Thymus (tissue), 11 donors: Measurements from ENCODE around the gene FKBP10. TPM values are rescaled to one million over a fixed set of nuclear protein-coding genes. Genes with fewer than 3 reads are reported as not detected.

Experiments used
- DNase-seq, 9 donors: peaks; one replicate each; pipeline ENCODE4 v3.0.0-alpha.2; 2013; ENCODE audit warnings: low spot score in 9 of 9, low read depth in 6 of 9, missing footprints in 1 of 9
- H3K27ac ChIP-seq, 2 donors: one replicate each; pipeline ENCODE4 v1.5.1; 2013; ENCODE audit warnings: control low read depth in 1 of 2, low read depth in 1 of 2, low read length in 1 of 2, mild to moderate bottlenecking in 1 of 2, moderate library complexity in 1 of 2
- H3K27me3 ChIP-seq, 2 donors: one replicate each; pipeline ENCODE4 v1.5.1; 2013; ENCODE audit warnings: low read length in 1 of 2; ENCODE audit not compliant: control insufficient read depth in 2 of 2, insufficient read depth in 1 of 2
- H3K36me3 ChIP-seq, 2 donors: one replicate each; pipeline ENCODE4 v1.5.1; 2013; ENCODE audit warnings: low read length in 1 of 2, mild to moderate bottlenecking in 1 of 2, moderate library complexity in 1 of 2; ENCODE audit not compliant: control insufficient read depth in 2 of 2, insufficient read depth in 2 of 2
- H3K4me1 ChIP-seq, 2 donors: one replicate each; pipeline ENCODE4 v1.5.1; 2013; ENCODE audit warnings: low read length in 2 of 2; ENCODE audit not compliant: control insufficient read depth in 2 of 2, insufficient read depth in 2 of 2
- H3K4me3 ChIP-seq, 2 donors: one replicate each; pipeline ENCODE4 v1.5.1; 2013; ENCODE audit warnings: low read length in 2 of 2, control low read depth in 1 of 2, mild to moderate bottlenecking in 1 of 2
- H3K9me3 ChIP-seq, 2 donors: one replicate each; pipeline ENCODE4 v1.5.1; 2013; ENCODE audit warnings: low read length in 1 of 2, mild to moderate bottlenecking in 1 of 2; ENCODE audit not compliant: control insufficient read depth in 2 of 2, insufficient read depth in 1 of 2
- whole genome bisulfite sequencing: extraction: QIAGEN DNeasy Blood & Tissue Kit; methylation state at CpG from one replicate; pipeline ENCODE4 v1.1.7; 2013; 5-methylcytosine and 5-hydroxymethylcytosine counted together
- polyA plus RNA-seq: library from polyadenylated mRNA; stranded (reverse); fragments of 200-250 nt; gene quantifications from one replicate; pipeline ENCODE4 v1.2.3, GENCODE V29; 2013
- total RNA-seq: library from RNA; stranded (reverse); fragments of 120-200 nt; gene quantifications from one replicate; pipeline ENCODE4 v1.2.4, GENCODE V29; 2013
- donor health status: healthy.

The FKBP10 gene
- total and polyA plus RNA-seq, 2 donors: 9.1 to 9.6 TPM

DNA sequence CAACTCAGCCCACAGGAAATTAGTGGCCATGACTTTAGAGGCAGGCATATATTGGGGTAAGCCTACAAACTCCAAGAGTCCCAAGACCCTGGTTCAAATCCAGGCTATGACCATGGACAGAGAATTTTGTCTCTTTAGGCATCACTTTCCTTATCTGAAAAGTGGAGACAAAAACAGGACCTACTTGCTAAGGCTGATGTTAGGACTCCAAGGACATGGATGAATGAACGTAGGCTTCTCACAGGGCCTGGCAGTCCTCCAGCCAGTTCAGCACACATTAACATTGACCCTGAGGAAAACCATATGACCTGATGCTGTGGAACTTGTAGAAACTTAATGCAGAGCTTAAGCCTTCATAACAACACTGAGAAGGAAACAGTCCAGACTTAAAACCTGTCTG lies 1.4 kb downstream of the FKBP10 start:
- no peaks in the 10 kb centered on the region for H3K36me3 ChIP-seq
- peaks cover 9 to 14% of the 10 kb centered on the region in 2 donors for H3K4me1 ChIP-seq
- H3K27ac ChIP-seq: no peak overlapping the region
- 91% methylated on average over 1 of the region's 1 CpG for WGBS
- no peak for DNase-seq
- no peak overlapping the region for H3K4me3 ChIP-seq
- H3K27me3 ChIP-seq: peaks cover 34 to 59% of the 10 kb centered on the region in 2 donors
- peaks cover 2 to 7% of the 10 kb centered on the region in 2 donors for H3K9me3 ChIP-seq

DNA sequence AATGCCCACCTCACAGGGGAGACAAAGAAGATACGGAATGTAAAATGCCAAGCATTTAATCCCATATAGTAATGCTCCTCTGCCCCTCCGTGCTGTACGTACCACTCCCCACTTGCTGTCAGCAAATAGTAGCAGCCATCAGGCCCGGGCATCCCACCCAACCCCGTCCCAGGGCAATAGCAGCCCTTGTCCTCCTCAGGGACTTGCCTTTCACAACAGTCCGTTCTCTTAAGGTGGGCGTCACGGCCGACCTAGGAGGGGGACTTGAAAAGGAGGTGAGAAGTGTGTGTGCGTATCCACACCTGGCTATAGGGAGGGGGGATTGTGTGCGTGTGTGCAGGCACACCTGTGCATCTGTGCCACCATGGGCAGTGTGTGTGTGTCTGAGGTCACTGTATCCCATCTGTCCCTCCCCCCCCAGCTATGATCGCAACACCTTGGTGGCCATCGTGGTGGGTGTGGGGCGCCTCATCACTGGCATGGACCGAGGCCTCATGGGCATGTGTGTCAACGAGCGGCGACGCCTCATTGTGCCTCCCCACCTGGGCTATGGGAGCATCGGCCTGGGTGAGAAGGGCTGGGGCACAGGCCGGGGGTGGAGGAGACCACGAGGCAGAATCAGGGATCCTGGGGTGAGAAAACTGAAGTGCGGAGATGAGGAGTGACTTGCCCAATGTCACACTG lies 4.0 kb downstream of the FKBP10 start:
- 96% methylated on average over 23 of the region's 23 CpGs for WGBS
- no peaks in the 10 kb centered on the region for H3K36me3 ChIP-seq
- no peak for DNase-seq

DNA sequence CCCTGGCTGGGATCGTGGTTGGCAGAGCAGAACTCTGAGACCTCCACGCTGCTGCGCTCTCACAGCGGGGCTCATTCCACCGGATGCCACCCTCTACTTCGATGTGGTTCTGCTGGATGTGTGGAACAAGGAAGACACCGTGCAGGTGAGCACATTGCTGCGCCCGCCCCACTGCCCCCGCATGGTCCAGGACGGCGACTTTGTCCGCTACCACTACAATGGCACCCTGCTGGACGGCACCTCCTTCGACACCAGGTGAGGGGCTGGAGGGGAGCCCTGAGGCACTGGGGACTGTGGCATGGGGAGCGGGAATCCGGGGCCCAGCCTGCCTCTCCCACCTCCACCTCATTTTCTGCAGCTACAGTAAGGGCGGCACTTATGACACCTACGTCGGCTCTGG lies 5.2 kb downstream of the FKBP10 start:
- H3K27me3 ChIP-seq: peaks cover 12 to 22% of the 10 kb centered on the region in 2 donors
- no peak overlapping the region for H3K4me3 ChIP-seq
- WGBS: 99% methylated on average over 20 of the region's 20 CpGs
- no peak for DNase-seq
- no peaks in the 10 kb centered on the region for H3K36me3 ChIP-seq
- H3K9me3 ChIP-seq: peaks cover 0 to under 1% of the 10 kb centered on the region in 2 donors
- H3K4me1 ChIP-seq: no peaks in the 10 kb centered on the region
- H3K27ac ChIP-seq: no peak overlapping the region

More for the DNA sequence above, 4.0 kb downstream of the FKBP10 start:
- peaks cover 25 to 34% of the 10 kb centered on the region in 2 donors for H3K27me3 ChIP-seq
- peaks cover 5 to 12% of the 10 kb centered on the region in 2 donors for H3K4me1 ChIP-seq
- peaks cover 0 to 2% of the 10 kb centered on the region in 2 donors for H3K9me3 ChIP-seq
- no peak overlapping the region for H3K4me3 ChIP-seq
- H3K27ac ChIP-seq: no peak overlapping the region

DNA sequence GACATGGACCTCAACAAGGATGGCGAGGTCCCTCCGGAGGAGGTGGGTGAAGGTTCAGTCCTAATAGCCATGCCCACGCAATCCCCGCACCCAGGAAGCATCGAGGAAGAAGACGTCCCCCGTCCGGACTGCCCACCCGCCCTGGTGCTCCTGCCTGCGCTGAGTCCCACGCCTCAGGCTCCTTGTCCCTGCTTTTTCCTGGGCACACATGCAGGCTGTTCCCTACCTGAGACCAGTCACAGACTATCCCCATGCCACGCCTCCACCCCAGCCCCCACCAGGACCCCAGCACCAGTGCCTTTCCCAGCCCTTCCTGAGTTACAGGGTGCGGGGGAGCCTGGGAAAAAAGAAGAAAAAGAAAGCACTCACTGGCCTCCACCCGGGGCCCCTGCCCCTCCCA lies 9.0 kb downstream of the FKBP10 start:
- H3K27me3 ChIP-seq: peaks cover 0 to under 1% of the 10 kb centered on the region in 2 donors
- no peak for DNase-seq
- WGBS: 96% methylated on average over 14 of the region's 14 CpGs
- H3K27ac ChIP-seq: no peak overlapping the region
- H3K4me3 ChIP-seq: no peak overlapping the region
- H3K4me1 ChIP-seq: no peaks in the 10 kb centered on the region
- H3K36me3 ChIP-seq: peaks cover 3% of the 10 kb centered on the region in 2 donors
- no peaks in the 10 kb centered on the region for H3K9me3 ChIP-seq

DNA sequence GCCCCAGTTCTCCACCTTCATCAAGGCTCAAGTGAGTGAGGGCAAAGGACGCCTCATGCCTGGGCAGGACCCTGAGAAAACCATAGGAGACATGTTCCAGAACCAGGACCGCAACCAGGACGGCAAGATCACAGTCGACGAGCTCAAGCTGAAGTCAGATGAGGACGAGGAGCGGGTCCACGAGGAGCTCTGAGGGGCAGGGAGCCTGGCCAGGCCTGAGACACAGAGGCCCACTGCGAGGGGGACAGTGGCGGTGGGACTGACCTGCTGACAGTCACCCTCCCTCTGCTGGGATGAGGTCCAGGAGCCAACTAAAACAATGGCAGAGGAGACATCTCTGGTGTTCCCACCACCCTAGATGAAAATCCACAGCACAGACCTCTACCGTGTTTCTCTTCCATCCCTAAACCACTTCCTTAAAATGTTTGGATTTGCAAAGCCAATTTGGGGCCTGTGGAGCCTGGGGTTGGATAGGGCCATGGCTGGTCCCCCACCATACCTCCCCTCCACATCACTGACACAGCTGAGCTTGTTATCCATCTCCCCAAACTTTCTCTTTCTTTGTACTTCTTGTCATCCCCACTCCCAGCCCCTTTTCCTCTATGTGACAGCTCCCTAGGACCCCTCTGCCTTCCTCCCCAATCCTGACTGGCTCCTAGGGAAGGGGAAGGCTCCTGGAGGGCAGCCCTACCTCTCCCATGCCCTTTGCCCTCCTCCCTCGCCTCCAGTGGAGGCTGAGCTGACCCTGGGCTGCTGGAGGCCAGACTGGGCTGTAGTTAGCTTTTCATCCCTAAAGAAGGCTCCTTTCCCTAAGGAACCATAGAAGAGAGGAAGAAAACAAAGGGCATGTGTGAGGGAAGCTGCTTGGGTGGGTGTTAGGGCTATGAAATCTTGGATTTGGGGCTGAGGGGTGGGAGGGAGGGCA lies 9.7 kb downstream of the FKBP10 start:
- no peaks in the 10 kb centered on the region for H3K4me1 ChIP-seq
- H3K36me3 ChIP-seq: peaks cover 3% of the 10 kb centered on the region in 2 donors
- H3K9me3 ChIP-seq: no peaks in the 10 kb centered on the region
- DNase-seq: no peak
- 92% methylated on average over 12 of the region's 12 CpGs for WGBS
- no peaks in the 10 kb centered on the region for H3K27me3 ChIP-seq
- no peak overlapping the region for H3K4me3 ChIP-seq
- H3K27ac ChIP-seq: no peak overlapping the region

DNA sequence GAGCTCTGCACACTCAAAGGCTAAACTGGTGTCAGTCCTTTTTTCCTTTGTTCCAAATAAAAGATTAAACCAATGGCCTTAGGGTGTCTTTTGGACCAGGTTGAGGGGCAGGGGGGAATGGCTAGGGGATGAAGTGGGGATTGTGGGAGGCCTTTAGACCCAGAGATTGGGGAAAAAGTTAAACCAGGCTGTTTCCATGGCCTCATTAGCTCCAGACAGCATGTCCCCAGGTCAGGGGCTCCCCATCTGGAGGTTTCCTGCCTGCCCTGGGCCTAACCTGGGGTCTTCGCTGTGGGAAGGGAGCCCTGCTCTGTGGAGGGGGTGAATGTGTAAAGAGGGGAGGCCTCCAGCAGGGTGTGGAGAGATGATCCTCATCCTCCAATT lies 10.3 kb downstream of the FKBP10 start:
- Histone ChIP-seq H3K27ac (no peak overlapping the region), H3K36me3 (peaks cover 3% of the 10 kb centered on the region in 2 donors), H3K9me3 (no peaks in the 10 kb centered on the region), H3K4me3 (no peak overlapping the region), H3K4me1 (no peaks in the 10 kb centered on the region), H3K27me3 (no peaks in the 10 kb centered on the region)
- WGBS: 97% methylated on average over 1 of the region's 1 CpG
- DNase-seq: no peak

DNA sequence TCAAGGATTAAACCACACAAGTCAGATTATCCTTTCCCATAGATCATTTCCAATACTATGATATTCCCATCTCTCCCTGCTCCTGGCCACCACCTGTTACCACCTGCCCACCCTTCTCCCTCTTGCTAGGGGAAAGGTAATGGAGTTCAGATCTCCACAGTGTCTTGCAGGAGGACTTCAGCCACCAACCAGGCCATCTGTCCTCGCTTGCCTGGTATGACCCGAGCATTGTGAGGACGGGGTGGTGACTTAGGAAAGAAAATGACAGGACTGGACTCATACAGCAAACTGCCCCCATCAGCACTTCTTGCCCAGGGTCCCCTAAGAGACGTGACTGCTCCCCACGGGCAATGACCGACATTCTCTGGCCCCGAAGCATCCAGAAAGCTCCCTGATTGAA lies 10.8 kb downstream of the FKBP10 start:
- no peak for DNase-seq
- Histone ChIP-seq H3K27me3 (no peaks in the 10 kb centered on the region), H3K36me3 (peaks cover 3% of the 10 kb centered on the region in 2 donors), H3K27ac (no peak overlapping the region), H3K9me3 (no peaks in the 10 kb centered on the region), H3K4me1 (no peaks in the 10 kb centered on the region), H3K4me3 (no peak overlapping the region)
- WGBS: 95% methylated on average over 7 of the region's 7 CpGs

DNA sequence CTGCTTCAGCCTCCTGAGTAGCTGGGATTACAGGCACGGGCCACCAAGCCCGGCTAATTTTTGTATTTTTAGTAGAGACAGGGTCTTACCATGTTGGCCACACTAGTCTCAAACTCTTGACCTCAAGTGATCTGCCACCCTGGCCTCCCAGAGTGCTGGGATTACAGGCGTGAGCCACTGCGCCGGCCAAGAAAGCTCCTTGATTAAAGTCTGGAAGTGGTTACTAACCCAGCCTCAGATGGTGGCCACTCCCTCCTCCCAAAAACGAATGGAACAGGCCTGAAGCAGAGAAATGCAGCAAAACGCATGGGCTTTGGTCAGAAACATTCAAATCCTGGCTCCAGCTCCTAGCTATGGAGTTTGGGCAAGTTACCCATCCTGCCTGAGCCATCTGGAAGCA lies 11.3 kb downstream of the FKBP10 start:
- Histone ChIP-seq H3K27me3 (no peaks in the 10 kb centered on the region), H3K4me1 (no peaks in the 10 kb centered on the region), H3K9me3 (no peaks in the 10 kb centered on the region), H3K36me3 (peaks cover 3% of the 10 kb centered on the region in 2 donors), H3K4me3 (no peak overlapping the region), H3K27ac (no peak overlapping the region)
- DNase-seq: no peak
- 78% methylated on average over 7 of the region's 7 CpGs for WGBS

DNA sequence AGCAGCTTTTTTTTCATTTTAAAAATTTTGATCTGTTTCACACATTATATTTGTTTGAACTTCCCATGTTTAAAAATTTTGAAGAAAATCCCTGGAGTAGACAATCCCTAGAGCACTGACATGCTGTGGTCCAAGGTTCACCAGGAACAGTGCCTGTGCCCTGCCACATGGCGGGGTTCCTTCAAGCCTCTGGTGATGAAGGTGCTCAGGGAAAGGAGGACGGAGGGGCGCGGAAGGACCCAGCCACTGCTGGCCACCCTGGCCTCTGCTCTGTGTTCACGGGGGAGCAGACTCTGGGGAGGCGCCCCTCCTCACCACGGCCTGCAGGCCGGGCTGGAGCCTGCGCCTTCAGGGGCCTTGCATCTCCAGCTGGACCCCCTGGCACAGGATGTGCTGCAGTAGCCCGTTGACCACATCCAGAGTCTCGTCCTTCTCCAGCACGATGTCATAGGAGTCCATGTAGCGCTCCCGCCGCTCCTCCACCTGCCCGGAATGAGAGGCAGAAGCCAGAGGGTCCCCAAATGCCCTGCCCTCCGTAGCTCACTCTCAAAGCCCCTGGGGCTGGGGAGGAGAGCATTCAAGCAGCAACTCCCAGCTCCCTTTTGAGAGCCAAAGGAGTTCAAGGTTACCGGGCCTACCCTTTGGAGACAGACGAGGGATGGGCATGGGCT lies 12.5 kb downstream of the FKBP10 start:
- Histone ChIP-seq H3K36me3 (peaks cover 4 to 8% of the 10 kb centered on the region in 2 donors), H3K4me1 (no peaks in the 10 kb centered on the region), H3K27me3 (no peaks in the 10 kb centered on the region), H3K27ac (no peak overlapping the region), H3K4me3 (no peak overlapping the region), H3K9me3 (no peaks in the 10 kb centered on the region)
- WGBS: 97% methylated on average over 19 of the region's 19 CpGs
- no peak for DNase-seq
